GM12878 (cell line): ENCODE measurements around the gene ATP5F1D. TPM values are rescaled to one million over a fixed set of nuclear protein-coding genes. Genes with fewer than 3 reads are reported as not detected.

Experiments used
- ATAC-seq: fragments of 200-7000 bp; cut with Tn5 transposase; 3 replicates; pipeline ENCODE4 v1.9.1; 2020; ENCODE audit warnings: mild to moderate bottlenecking, moderate library complexity
- BruUV-seq: library from RNA; stranded (reverse); fragments of 400-500 nt; replicated peaks from 2 replicates; lab custom pipeline; 2021; lab: Mats Ljungman, UMichigan
- CTCF ChIA-PET: fragments of 300-600 bp; sonication (Branson Sonifier 250); formaldehyde crosslinking; extraction: SDS; loops from one replicate; lab custom pipeline; 2021; ENCODE audit warnings: inconsistent platforms; lab: Yijun Ruan, JAX
- POLR2A ChIA-PET: fragments of 350-600 bp; formaldehyde crosslinking; extraction: SDS; loops from one replicate; lab custom pipeline; 2021; ENCODE audit warnings: inconsistent platforms; lab: Charles Lee
- RAD21 ChIA-PET: fragments of 300-600 bp; sonication (Branson Sonifier 250); formaldehyde crosslinking; loops from one replicate; lab custom pipeline; 2023; ENCODE audit warnings: antibody characterized with exemption; ENCODE audit not compliant: unreplicated experiment; lab: Charles Lee
- SMC1A ChIA-PET: fragments of 300-600 bp; sonication (Branson Sonifier 250); formaldehyde crosslinking; loops from one replicate; lab custom pipeline; 2023; ENCODE audit not compliant: unreplicated experiment, uncharacterized antibody; lab: Charles Lee
- DNase-seq: peaks from one replicate; pipeline ENCODE4 v3.0.0-alpha.2; 2011; ENCODE audit warnings: low read depth, low spot score
- FAIRE-seq: peaks from 3 replicates; lab custom pipeline; 2011; peaks lifted over from hg19 to GRCh38; lab: Jason Lieb, UNC
- H2AFZ ChIP-seq: 2 replicates; pipeline ENCODE4 v1.6.0; 2011; ENCODE audit warnings: low read depth, low read length, control low read depth; ENCODE audit not compliant: control insufficient read depth
- H3K27ac ChIP-seq: 2 replicates; pipeline ENCODE4 v1.5.1; 2011; ENCODE audit warnings: control low read depth; ENCODE audit not compliant: control insufficient read depth, insufficient read depth
- H3K27me3 ChIP-seq, 2 experiments: replicated peaks in 1 of 2; 2 replicates each; pipeline versions ENCODE4 v1.6.0 to v1.6.1; 2011; ENCODE audit warnings: low read length in 1 of 2; ENCODE audit not compliant: control insufficient read depth in 2 of 2, insufficient read depth in 2 of 2
- H3K36me3 ChIP-seq, 2 experiments: 2 replicates each; pipeline ENCODE4 v1.5.1; 2011; ENCODE audit warnings: low read length in 1 of 2; ENCODE audit not compliant: control insufficient read depth in 2 of 2, insufficient read depth in 2 of 2
- H3K4me1 ChIP-seq: 2 replicates; pipeline ENCODE4 v1.6.1; 2011; ENCODE audit warnings: mild to moderate bottlenecking, low read length, moderate library complexity, mixed read lengths; ENCODE audit not compliant: control insufficient read depth, insufficient read depth
- H3K4me2 ChIP-seq: 2 replicates; pipeline ENCODE4 v1.6.0; 2011; ENCODE audit warnings: control low read depth; ENCODE audit not compliant: control insufficient read depth, insufficient read depth
- H3K4me3 ChIP-seq: fragments of 200-600 bp; sonication (generic); 2 replicates; pipeline ENCODE4 v1.5.1; 2016
- H3K79me2 ChIP-seq: 2 replicates; pipeline ENCODE4 v1.6.0; 2011; ENCODE audit warnings: low read length; ENCODE audit not compliant: control insufficient read depth, insufficient read depth
- H3K9ac ChIP-seq: 2 replicates; pipeline ENCODE4 v1.8.0; 2011; ENCODE audit warnings: low read length, control low read depth, mixed read lengths; ENCODE audit not compliant: control insufficient read depth, insufficient read depth
- H3K9me3 ChIP-seq: replicated peaks from 3 replicates; pipeline ENCODE4 v1.5.1; 2011; ENCODE audit warnings: mild to moderate bottlenecking, low read length; ENCODE audit not compliant: control insufficient read depth, insufficient read depth
- H4K20me1 ChIP-seq: 2 replicates; pipeline ENCODE4 v1.6.0; 2011; ENCODE audit not compliant: control insufficient read depth, insufficient read depth
- CREB1 ChIP-seq: IDR thresholded peaks from 2 replicates; pipeline ENCODE4 v1.6.1; 2012; ENCODE audit warnings: low read depth, mild to moderate bottlenecking, inconsistent platforms
- DPF2 ChIP-seq: fragments of 450-650 bp; IDR thresholded peaks from 2 replicates; pipeline ENCODE4 v1.6.1; 2017; ENCODE audit warnings: mild to moderate bottlenecking
- HDGF ChIP-seq: fragments of 450-650 bp; IDR thresholded peaks from 2 replicates; pipeline ENCODE4 v1.6.1; 2016; ENCODE audit warnings: antibody characterized with exemption
- MEF2B ChIP-seq: fragments of 450-650 bp; IDR thresholded peaks from 2 replicates; pipeline ENCODE4 v1.6.1; 2018; ENCODE audit warnings: mild to moderate bottlenecking, moderate library complexity; ENCODE audit not compliant: partially characterized antibody, poor library complexity, severe bottlenecking
- POLR2AphosphoS5 ChIP-seq: IDR thresholded peaks from 2 replicates; pipeline ENCODE4 v1.6.1; 2011; ENCODE audit warnings: mild to moderate bottlenecking, low read length, inconsistent platforms
- SUZ12 ChIP-seq: fragments of 200-600 bp; sonication (generic); IDR thresholded peaks from one replicate; pipeline ENCODE4 v1.6.1; 2018; ENCODE audit warnings: antibody characterized with exemption, mild to moderate bottlenecking; ENCODE audit not compliant: unreplicated experiment
- WGBS: methylation state at CpG from one replicate; pipeline ENCODE4 v1.1.6; 2016; ENCODE audit warnings: low lambda C conversion rate; ENCODE audit not compliant: insufficient replicate concordance, insufficient coverage; ENCODE audit errors: missing lambda C conversion rate; 5-methylcytosine and 5-hydroxymethylcytosine counted together
- in situ Hi-C: fragments of 300-500 bp; cut with MboI; formaldehyde crosslinking; loops from 9 replicates; pipeline ENCODE4 v1.14.3; 2018; ENCODE audit warnings: mixed read lengths
- intact Hi-C: fragments of 100-400 bp; cut with micrococcal nuclease; formaldehyde crosslinking; loops from one replicate; pipeline ENCODE4 v1.14.2; 2022; ENCODE audit not compliant: unreplicated experiment
- polyA plus RNA-seq, 11 experiments: library from polyadenylated mRNA; depleted of rRNA in 4 of 11; unstranded in 6 of 11; stranded (reverse) in 5 of 11; fragments of >200 nt; fragmentation: Nextera tagmentation in 4 of 11; fragmentation: Illumina TruSeq in 1 of 11; extraction: Ambion mirVana in 4 of 11; extraction: Trizol in 1 of 11; gene quantifications; 1 replicate in 1 of 11; 2 replicates in 10 of 11; pipeline versions ENCODE4 v1.2.1 to v1.2.3, GENCODE V29; 2011 to 2016; ENCODE audit warnings: inconsistent platforms in 2 of 11, missing spikeins in 2 of 11, low read depth in 1 of 11
- total RNA-seq, 4 experiments: library from RNA; depleted of rRNA in 3 of 4; stranded (reverse); fragments of >200 nt in 3 of 4; fragmentation: Illumina TruSeq in 1 of 4; extraction: Trizol in 1 of 4; gene quantifications; 2 replicates each; pipeline versions ENCODE4 v1.2.1 to v1.2.3, GENCODE V29; 2013 to 2021
- TF ChIP-seq, protein P1 (sequence below): IDR thresholded peaks from 2 replicates; pipeline ENCODE4 v1.6.1; 2012; ENCODE audit warnings: low read depth, low read length, improper control_type of control experiment
- TF ChIP-seq, protein P2 (sequence below): fragments of 450-650 bp; IDR thresholded peaks from 2 replicates; pipeline ENCODE4 v1.6.1; 2014; ENCODE audit warnings: mild to moderate bottlenecking

Gene ATP5F1D
- total and polyA plus RNA-seq, 10 of the 15 experiments (the other 5 are each of a cell fraction or from before 2014, with no cell fraction given), result 7.2 to 357 (median 49.5) TPM

DNA sequence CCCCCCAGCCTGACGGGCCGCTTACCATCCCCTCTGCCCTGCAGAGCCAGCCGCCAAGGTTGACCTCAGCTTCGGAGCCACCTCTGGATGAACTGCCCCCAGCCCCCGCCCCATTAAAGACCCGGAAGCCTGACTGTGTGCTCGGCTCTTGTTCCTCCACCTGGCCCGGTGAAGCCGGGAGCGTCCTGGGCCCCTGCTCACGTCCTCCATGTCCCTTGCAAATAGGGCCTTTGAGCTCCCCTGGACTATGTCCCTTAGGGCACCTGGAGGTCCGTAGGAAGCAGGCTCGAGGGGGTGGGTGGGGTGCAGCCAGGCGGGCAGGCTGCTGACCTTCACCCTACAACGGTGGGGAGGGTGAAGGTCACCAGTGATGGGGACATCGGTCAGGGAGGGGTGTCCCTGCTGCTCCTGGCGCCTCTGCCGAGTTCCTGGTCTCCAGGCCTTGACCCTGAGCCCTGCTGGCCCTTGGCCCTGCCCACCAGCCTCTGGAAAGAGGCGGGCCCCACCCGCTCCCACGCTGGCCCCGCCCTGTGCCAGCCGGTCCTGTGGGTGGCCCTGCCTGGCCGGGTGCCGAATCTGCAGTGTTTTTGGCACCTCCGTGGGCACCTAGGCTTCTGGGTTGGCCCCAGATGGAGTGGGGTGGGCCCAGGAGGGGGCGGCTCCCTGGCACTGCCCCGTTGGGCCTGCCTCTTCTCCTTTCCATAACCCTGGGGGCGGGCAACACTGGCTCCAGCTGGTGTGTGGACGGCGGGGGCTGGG, 3.3 kb downstream of the ATP5F1D start:
- H3K4me1 ChIP-seq, result peaks cover 30% of the 10 kb centered on the region
- FAIRE-seq, result no peak

More for the DNA sequence above, 3.3 kb downstream of the ATP5F1D start:
- Histone ChIP-seq H3K9ac (no peak overlapping the region; the same call in 1 of the 2 replicates), H3K27me3 (no peaks in the 10 kb centered on the region), H3K36me3 (no peaks in the 10 kb centered on the region; a peak in 2 of 4 replicates), H3K27ac (no peak overlapping the region), H3K4me3 (peak overlapping the region; percentile 57), H2AFZ (no peak overlapping the region), H3K9me3 (no peaks in the 10 kb centered on the region), H4K20me1 (no peaks in the 10 kb centered on the region), H3K4me2 (peak overlapping the region; percentile 66), H3K79me2 (peaks cover 20% of the 10 kb centered on the region)
- POLR2A ChIA-PET, result interaction anchor here (0.6 to 7.7 kb wide), 9 partner anchors 8 to 128 kb away, joined by 3 to 184 read pairs (median 5); partner anchors contain the start of genes CIRBP and FAM174C
- ATAC-seq (peak; percentile 9; the same call in 1 of the 3 replicates), DNase-seq (no peak)
- intact Hi-C loops, result loop anchor here (1.0 to 10.0 kb wide), 3 partner anchors 21 to 320 kb away; partner anchors contain the start of genes ARID3A and GPX4
- 26% methylated on average over 31 of the region's 31 CpGs for WGBS
- TF ChIP-seq MEF2B, result no peak
- 0 out of 2 replicates have a peak, but pooled peaks have one; percentile 2 for TF ChIP-seq CREB1
- no peak for TF ChIP-seq SUZ12
- no peak for TF ChIP-seq POLR2AphosphoS5
- TF ChIP-seq, protein P1, sequence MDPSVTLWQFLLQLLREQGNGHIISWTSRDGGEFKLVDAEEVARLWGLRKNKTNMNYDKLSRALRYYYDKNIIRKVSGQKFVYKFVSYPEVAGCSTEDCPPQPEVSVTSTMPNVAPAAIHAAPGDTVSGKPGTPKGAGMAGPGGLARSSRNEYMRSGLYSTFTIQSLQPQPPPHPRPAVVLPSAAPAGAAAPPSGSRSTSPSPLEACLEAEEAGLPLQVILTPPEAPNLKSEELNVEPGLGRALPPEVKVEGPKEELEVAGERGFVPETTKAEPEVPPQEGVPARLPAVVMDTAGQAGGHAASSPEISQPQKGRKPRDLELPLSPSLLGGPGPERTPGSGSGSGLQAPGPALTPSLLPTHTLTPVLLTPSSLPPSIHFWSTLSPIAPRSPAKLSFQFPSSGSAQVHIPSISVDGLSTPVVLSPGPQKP, result 0 out of 2 replicates have a peak, but pooled peaks have one; percentile 0
- TF ChIP-seq, protein P2, sequence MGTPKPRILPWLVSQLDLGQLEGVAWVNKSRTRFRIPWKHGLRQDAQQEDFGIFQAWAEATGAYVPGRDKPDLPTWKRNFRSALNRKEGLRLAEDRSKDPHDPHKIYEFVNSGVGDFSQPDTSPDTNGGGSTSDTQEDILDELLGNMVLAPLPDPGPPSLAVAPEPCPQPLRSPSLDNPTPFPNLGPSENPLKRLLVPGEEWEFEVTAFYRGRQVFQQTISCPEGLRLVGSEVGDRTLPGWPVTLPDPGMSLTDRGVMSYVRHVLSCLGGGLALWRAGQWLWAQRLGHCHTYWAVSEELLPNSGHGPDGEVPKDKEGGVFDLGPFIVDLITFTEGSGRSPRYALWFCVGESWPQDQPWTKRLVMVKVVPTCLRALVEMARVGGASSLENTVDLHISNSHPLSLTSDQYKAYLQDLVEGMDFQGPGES, result no peak
- 0 out of 2 replicates have a peak, but pooled peaks have one; percentile 44 for TF ChIP-seq HDGF
- 0 out of 2 replicates have a peak, but pooled peaks have one; percentile 47 for TF ChIP-seq DPF2
- CTCF ChIA-PET, result interaction anchor here (0.6 to 6.1 kb wide), 34 partner anchors 8 to 297 kb away, joined by 3 to 363 read pairs (median 4); partner anchors contain the start of genes ARHGAP45, CIRBP, FAM174C and WDR18
- RAD21 ChIA-PET, result interaction anchor here (0.6 to 5.1 kb wide), 22 partner anchors 8 to 321 kb away, joined by 3 to 336 read pairs (median 4); partner anchors contain the start of genes ARHGAP45, CIRBP, FAM174C and NDUFS7
- BruUV-seq, result no TSS peak
- in situ Hi-C loops, result no loop called here
- SMC1A ChIA-PET, result interaction anchor here (0.7 to 6.9 kb wide), 10 partner anchors 8 to 143 kb away, joined by 3 to 172 read pairs (median 4); partner anchors contain the start of genes CIRBP and FAM174C
